AG10803 (cell line): ENCODE results near the gene FBXO38.
A peak's percentile ranks its signal among the peaks of the same experiment; 100 is the strongest.

Source experiments
- DNase-seq: peaks from one replicate; pipeline ENCODE4 v3.0.0; 2010; ENCODE audit warnings: low read depth
- H3K4me3 ChIP-seq: 2 replicates; pipeline ENCODE4 v1.5.1; 2011; ENCODE audit warnings: mild to moderate bottlenecking, low read length, control low read depth
- CTCF ChIP-seq: conservative IDR thresholded peaks from 2 replicates; pipeline ENCODE4 v1.5.1; 2011; ENCODE audit warnings: mild to moderate bottlenecking, low read length, control low read depth, inconsistent platforms

FBXO38 gene

DNA sequence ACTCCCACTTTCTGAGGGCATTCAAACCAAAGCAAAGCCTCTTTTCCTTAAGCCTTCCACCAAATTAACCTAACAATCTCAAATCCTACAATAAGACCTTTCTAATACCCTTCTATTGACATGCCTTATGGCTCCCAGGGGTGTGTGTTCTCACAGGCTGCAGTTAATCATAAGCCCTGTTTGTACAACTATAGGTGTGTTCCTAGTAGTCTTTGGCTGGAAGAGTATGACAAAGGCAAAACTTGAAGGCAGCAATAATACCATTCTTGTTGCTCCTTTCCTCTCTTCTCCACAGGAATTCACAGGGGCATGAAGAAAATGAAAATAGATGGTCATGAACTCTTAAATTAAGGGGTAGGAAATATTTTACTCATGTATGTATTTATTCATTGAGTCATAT is 10.9 kb upstream of the FBXO38 start:
- TF ChIP-seq CTCF = no peak
- no peak overlapping the region for H3K4me3 ChIP-seq
- peak; percentile 11 for DNase-seq

DNA sequence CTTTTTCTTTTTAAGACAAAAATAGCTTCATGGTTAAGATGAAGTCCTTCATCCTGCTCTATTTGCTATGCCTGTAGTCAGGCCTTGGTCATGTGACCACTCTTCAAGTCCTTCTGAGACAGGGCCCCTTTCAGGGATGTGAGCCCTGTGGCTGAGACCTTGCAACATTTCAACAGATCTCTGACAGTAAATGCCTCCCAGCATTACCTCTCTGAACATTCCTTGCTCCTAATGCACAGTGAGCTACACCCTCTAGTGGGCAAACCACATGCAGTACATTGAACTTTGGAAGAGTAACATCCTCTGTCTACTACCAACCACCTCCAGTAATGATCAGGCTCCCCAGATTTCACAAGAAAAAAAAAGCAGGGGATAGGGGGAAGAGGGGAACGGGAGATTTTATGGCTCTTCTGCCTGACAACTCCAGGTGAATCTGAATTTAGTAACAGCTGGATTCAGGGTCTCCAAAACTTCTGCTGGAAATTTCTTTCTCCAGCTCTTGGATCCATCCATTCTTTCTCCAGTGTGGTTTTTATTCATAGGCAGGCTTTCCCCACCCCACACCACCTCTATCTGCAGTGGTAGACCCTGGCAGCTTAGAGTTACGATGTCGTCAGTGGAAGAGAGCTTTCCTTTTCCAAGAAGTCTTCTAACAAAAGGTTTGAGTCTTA is 8.9 kb upstream of the FBXO38 start:
- H3K4me3 ChIP-seq = no peak overlapping the region
- TF ChIP-seq CTCF = peak; percentile 89
- DNase-seq = peak; percentile 75

DNA sequence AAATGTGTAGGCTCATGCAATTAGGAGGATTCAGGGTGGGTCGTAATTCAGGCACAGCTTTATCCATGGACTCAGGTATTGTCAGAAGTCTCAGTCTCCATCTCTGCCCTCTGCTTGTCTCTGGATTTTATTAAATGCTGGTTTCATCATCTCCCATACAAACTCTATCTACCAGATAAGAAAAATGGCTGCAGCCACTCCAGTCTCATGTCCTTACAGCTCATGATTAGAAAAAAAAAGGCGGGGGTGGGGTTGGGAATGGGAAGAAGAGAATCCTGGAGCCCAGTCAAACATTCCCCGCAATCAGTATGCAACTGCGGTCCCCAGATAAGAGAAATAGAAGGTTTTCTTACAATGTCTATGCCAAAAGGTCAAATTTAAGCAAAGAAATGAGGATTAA is 7.6 kb upstream of the FBXO38 start:
- no peak overlapping the region for H3K4me3 ChIP-seq
- no peak for TF ChIP-seq CTCF
- DNase-seq = no peak

DNA sequence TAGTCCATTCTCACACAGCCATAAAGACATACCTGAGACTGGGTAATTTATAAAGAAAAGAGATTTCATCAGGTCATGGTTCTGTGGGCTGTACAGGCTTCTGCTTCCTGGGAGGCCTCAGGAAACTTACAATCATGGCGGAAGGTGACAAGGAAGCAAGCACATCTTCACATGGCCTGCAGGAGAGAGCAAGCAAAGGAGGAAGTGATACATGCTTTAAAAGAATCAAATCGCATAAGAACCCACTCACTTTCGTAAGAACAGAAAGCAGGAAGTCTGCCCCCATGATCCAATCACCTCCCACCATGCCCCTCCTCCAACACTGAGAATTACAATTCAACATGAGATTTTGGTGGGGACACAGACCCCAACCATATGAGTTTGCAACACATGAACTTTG is 5.1 kb upstream of the FBXO38 start:
- no peak overlapping the region for H3K4me3 ChIP-seq
- TF ChIP-seq CTCF = no peak
- no peak for DNase-seq

- H3K4me3 ChIP-seq = no peak overlapping the region
- no peak for DNase-seq
- TF ChIP-seq CTCF = no peak
Measured at GRCh38 chr5:148379340-148379739, 4.4 kb upstream of the FBXO38 start.

DNA sequence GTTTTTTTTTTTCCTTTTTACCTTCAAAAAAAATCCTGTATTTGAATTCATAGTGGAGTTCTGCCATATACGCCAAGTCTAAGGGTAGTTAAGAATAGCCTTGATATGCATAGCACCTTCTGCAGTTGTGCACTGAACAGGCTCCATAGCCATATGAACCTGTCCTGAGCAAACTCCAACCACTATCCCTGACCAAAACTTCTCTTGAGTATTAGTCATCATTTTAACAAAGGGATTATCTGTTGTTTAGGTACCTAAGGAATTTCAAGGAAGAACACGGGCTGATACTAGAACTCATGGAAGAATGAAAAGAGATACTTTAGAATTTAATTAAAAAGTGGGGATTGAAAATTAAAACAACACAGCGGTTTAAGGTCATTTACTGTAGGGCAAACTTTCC is 1.9 kb upstream of the FBXO38 start:
- no peak for TF ChIP-seq CTCF
- no peak for DNase-seq

GRCh38 chr5:148382961-148383360 is 797 bp upstream of the FBXO38 start:
- TF ChIP-seq CTCF = no peak
- H3K4me3 ChIP-seq = peak overlapping the region; percentile 80
- no peak for DNase-seq

More for the DNA sequence above, 1.9 kb upstream of the FBXO38 start:
- H3K4me3 ChIP-seq = no peak overlapping the region
